ENCODE data around the gene CXCR5. TPM values are rescaled to one million over a fixed set of nuclear protein-coding genes. Genes with fewer than 3 reads are reported as not detected.

Gene CXCR5
- total RNA-seq, 1 experiment from 2014 or later: not detected

DNA sequence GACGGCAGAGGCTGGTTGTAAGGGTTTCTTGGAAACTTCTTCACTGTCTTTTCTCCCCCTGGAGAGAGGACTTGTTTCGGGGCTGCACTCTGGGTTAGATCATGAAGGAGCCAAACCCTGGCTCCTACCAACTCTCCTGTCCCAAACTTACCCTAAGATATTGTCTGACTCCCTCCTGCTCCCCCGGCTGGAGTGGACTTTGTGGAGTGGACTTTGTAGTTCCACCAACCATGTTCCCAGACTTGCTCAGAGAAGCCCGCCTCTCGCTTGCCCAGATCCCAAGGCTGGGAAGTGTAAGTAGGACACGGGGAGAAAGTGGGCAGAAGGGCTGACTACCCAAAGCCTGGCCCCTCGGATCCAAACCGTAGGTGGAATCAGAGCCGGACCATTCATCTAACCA, 1.2 kb downstream of the CXCR5 start:
- Histone ChIP-seq H3K4me1 (ENCODE audit: insufficient read depth, low read length) (peaks cover 16% of the 10 kb centered on the region), H3K27me3 (ENCODE audit: low read length) (no peaks in the 10 kb centered on the region), H3K36me3 (ENCODE audit: low read depth, low read length) (no peaks in the 10 kb centered on the region), H3K9ac (ENCODE audit: low read length) (no peak overlapping the region), H3K9me3 (ENCODE audit: low read length) (no peaks in the 10 kb centered on the region), H4K20me1 (ENCODE audit: low read length) (no peaks in the 10 kb centered on the region), H3K9me2 (replicated peaks; ENCODE audit: low read length) (no peaks in the 10 kb centered on the region), H3K4me3 (ENCODE audit: low read length) (no peak overlapping the region), H3F3A (ENCODE audit: low read length, unreplicated experiment) (no peaks in the 10 kb centered on the region), H3K27ac (ENCODE audit: low read length) (no peak overlapping the region), H3K79me2 (ENCODE audit: low read length) (no peaks in the 10 kb centered on the region), H3K4me2 (ENCODE audit: low read length) (no peak overlapping the region), H2AFZ (ENCODE audit: low read length) (no peak overlapping the region)
- BruUV-seq (replicated peaks): no TSS peak
- DNase-seq: no peak
- intact Hi-C loops (cut with micrococcal nuclease): no loop called here
- ChIA-PET CTCF (no interaction called here), POLR2A (ENCODE audit: unreplicated experiment) (no interaction called here)
- no peak for TF ChIP-seq EZH2phosphoT487 (IDR thresholded peaks at IDR 0.05; ENCODE audit: borderline replicate concordance, low read length)
- no peak for TF ChIP-seq EZH2 (IDR thresholded peaks at IDR 0.05; ENCODE audit: low read length, unreplicated experiment)
- TF ChIP-seq, protein P1, sequence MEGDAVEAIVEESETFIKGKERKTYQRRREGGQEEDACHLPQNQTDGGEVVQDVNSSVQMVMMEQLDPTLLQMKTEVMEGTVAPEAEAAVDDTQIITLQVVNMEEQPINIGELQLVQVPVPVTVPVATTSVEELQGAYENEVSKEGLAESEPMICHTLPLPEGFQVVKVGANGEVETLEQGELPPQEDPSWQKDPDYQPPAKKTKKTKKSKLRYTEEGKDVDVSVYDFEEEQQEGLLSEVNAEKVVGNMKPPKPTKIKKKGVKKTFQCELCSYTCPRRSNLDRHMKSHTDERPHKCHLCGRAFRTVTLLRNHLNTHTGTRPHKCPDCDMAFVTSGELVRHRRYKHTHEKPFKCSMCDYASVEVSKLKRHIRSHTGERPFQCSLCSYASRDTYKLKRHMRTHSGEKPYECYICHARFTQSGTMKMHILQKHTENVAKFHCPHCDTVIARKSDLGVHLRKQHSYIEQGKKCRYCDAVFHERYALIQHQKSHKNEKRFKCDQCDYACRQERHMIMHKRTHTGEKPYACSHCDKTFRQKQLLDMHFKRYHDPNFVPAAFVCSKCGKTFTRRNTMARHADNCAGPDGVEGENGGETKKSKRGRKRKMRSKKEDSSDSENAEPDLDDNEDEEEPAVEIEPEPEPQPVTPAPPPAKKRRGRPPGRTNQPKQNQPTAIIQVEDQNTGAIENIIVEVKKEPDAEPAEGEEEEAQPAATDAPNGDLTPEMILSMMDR (conservative IDR thresholded peaks at IDR 0.05; ENCODE audit: low read depth, low read length): no peak
- no peak for ATAC-seq

DNA sequence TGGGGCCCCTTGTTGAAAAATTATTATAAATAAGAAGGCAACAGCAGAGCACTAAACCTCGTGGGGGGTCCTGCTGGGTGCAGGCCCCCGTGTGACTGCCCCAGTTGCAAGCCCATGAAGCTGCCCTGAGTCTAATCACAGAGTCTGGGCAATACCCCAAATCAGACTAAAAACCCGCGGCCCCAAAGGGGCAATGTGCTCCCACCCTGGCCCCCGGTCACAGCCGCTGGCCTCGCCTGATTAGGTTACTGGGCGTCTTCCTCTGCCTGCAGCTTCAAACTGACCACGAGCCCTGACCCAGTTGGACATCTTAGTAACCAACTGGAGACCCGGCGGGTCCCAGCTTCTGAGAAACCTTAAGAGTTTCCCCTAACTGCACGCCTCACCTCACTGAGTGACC, 1.6 kb downstream of the CXCR5 start:
- no peaks in the 10 kb centered on the region for H3K36me3 ChIP-seq (ENCODE audit: low read depth, low read length)
- no peak overlapping the region for H3K4me2 ChIP-seq (ENCODE audit: low read length)
- TF ChIP-seq EZH2 (IDR thresholded peaks at IDR 0.05; ENCODE audit: low read length, unreplicated experiment) (no peak), EZH2phosphoT487 (IDR thresholded peaks at IDR 0.05; ENCODE audit: borderline replicate concordance, low read length) (no peak)
- TF ChIP-seq, protein P1 (conservative IDR thresholded peaks at IDR 0.05; ENCODE audit: low read depth, low read length): no peak
- BruUV-seq (replicated peaks): no TSS peak
- H3K9ac ChIP-seq (ENCODE audit: low read length): no peak overlapping the region
- H3K4me3 ChIP-seq (ENCODE audit: low read length): no peak overlapping the region
- H2AFZ ChIP-seq (ENCODE audit: low read length): no peak overlapping the region
- H3K9me2 ChIP-seq (replicated peaks; ENCODE audit: low read length): no peaks in the 10 kb centered on the region
- POLR2A ChIA-PET (ENCODE audit: unreplicated experiment): interaction anchor here (0.5 kb wide), 1 partner anchor 94 kb away, joined by 17 read pairs; the partner anchor contains the start of gene DDX6
- no peak overlapping the region for H3K27ac ChIP-seq (ENCODE audit: low read length)
- H3K79me2 ChIP-seq (ENCODE audit: low read length): no peaks in the 10 kb centered on the region
- CTCF ChIA-PET: no interaction called here
- H3K9me3 ChIP-seq (ENCODE audit: low read length): no peaks in the 10 kb centered on the region
- no peaks in the 10 kb centered on the region for H3F3A ChIP-seq (ENCODE audit: low read length, unreplicated experiment)
- ATAC-seq (no peak), DNase-seq (no peak)
- H3K27me3 ChIP-seq (ENCODE audit: low read length): no peaks in the 10 kb centered on the region
- no peaks in the 10 kb centered on the region for H4K20me1 ChIP-seq (ENCODE audit: low read length)
- intact Hi-C loops (cut with micrococcal nuclease): no loop called here
- H3K4me1 ChIP-seq (ENCODE audit: insufficient read depth, low read length): peaks cover 16% of the 10 kb centered on the region

DNA sequence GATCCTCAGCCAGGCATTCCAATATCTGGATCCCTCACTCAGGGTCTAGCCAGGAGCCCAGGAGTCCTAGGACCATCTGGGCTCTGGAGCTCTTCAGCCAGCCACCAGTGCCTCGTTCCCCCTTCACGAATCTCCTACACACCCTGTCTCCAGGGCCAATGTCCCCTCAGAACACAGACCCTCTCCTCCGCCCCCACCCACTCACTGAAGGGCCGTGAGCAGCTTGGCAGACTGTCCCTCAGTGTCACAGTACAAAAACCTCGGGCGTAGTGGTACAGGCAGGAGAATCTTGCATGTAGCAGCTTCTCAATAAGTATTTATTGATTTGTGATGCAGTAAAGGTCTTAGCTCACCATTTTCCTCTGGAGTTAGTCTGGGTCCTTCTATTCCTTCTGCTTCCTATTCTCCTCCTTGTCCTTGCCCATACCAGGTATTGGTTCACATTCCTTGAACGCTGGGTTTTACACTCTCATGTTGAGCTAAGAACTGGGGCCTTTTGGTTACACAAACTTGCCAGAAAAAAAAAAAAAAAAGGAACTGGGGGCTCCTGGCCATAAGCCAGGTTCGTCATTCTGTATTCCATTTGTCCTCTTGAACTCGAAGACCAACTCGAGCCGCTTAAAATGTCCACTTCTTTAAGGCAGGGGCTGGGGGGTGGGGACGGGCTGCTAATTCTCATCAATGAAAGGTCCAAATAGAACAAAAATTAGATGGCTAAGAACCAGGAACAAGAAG, 2.3 kb downstream of the CXCR5 start:
- Histone ChIP-seq H3K79me2 (ENCODE audit: low read length) (no peaks in the 10 kb centered on the region), H3F3A (ENCODE audit: low read length, unreplicated experiment) (no peaks in the 10 kb centered on the region), H3K9ac (ENCODE audit: low read length) (no peak overlapping the region), H3K27me3 (ENCODE audit: low read length) (no peaks in the 10 kb centered on the region), H3K9me3 (ENCODE audit: low read length) (no peaks in the 10 kb centered on the region), H3K27ac (ENCODE audit: low read length) (no peak overlapping the region), H2AFZ (ENCODE audit: low read length) (no peak overlapping the region), H4K20me1 (ENCODE audit: low read length) (no peaks in the 10 kb centered on the region), H3K9me2 (replicated peaks; ENCODE audit: low read length) (no peaks in the 10 kb centered on the region), H3K4me3 (ENCODE audit: low read length) (no peak overlapping the region), H3K4me1 (ENCODE audit: insufficient read depth, low read length) (peaks cover 16% of the 10 kb centered on the region), H3K4me2 (ENCODE audit: low read length) (no peak overlapping the region), H3K36me3 (ENCODE audit: low read depth, low read length) (no peaks in the 10 kb centered on the region)
- DNase-seq: no peak
- CTCF ChIA-PET: interaction anchor here (0.7 kb wide), 1 partner anchor 9 kb away, joined by 7 read pairs; no protein-coding TSS in a partner anchor
- ATAC-seq: no peak
- intact Hi-C loops (cut with micrococcal nuclease): no loop called here
- POLR2A ChIA-PET (ENCODE audit: unreplicated experiment): interaction anchor here (0.5 kb wide), 1 partner anchor 95 kb away, joined by 17 read pairs; the partner anchor contains the start of gene DDX6
- no TSS peak for BruUV-seq (replicated peaks)
- TF ChIP-seq EZH2phosphoT487 (IDR thresholded peaks at IDR 0.05; ENCODE audit: borderline replicate concordance, low read length) (no peak), EZH2 (IDR thresholded peaks at IDR 0.05; ENCODE audit: low read length, unreplicated experiment) (no peak)
- TF ChIP-seq, protein P1 (conservative IDR thresholded peaks at IDR 0.05; ENCODE audit: low read depth, low read length): no peak
